ENCODE results near the gene FGF4.

GRCh38 chr11:69822676-69823494, 47.7 kb upstream of the FGF4 start:
- TF ChIP-seq MAX (IDR thresholded peaks at IDR 0.05) (no peak), JUND (IDR thresholded peaks at IDR 0.05) (no peak), SP1 (IDR thresholded peaks at IDR 0.05) (no peak), REST (IDR thresholded peaks at IDR 0.05) (no peak), CTCF (IDR thresholded peaks at IDR 0.05; ENCODE audit: low read depth, low read length, missing input control) (no peak), RAD21 (IDR thresholded peaks at IDR 0.05) (no peak), TAF1 (conservative IDR thresholded peaks at IDR 0.05) (no peak), FOXA1 (IDR thresholded peaks at IDR 0.05) (no peak), YY1 (IDR thresholded peaks at IDR 0.05) (no peak), ZBTB33 (IDR thresholded peaks at IDR 0.05) (no peak), NR2F2 (IDR thresholded peaks at IDR 0.05) (no peak), GABPA (IDR thresholded peaks at IDR 0.05 in 1 of 2, conservative IDR thresholded peaks at IDR 0.05 in 1 of 2) (no peak), RXRA (IDR thresholded peaks at IDR 0.05) (no peak)
